Measurements from ENCODE around the gene LYRM9. TPM values are rescaled to one million over a fixed set of nuclear protein-coding genes. Genes with fewer than 3 reads are reported as not detected.

The LYRM9 gene
- total and polyA plus RNA-seq, 10 of the 15 experiments (the other 5 are each of a cell fraction or from before 2014, with no cell fraction given): 1.8 to 8.3 (median 4.6) TPM

DNA sequence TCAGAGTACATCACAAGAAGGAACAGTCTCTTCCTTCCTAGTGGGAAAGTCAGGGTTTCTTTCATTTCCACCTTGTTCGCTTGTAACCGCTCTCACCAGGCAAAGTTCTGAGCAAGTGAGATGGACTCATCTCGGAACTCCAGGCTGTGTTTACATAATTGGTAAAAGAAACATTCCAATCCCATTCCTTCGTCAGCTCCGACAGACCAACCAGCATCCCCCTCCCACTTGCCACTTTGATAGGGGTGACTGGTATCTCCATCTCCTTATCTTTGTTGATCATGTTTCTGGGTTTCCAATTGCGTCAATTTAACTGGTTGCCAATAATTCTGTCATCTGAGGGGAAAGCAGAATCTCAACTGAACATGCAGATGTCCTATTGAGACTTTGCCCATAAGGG, 36.8 kb upstream of the LYRM9 start (continued):
- TF ChIP-seq EZH2 (IDR thresholded peaks at IDR 0.05; ENCODE audit: borderline replicate concordance, control insufficient read depth, low read depth, low read length): no peak
- no peak for TF ChIP-seq MEF2B (IDR thresholded peaks at IDR 0.05; ENCODE audit: partially characterized antibody, poor library complexity, severe bottlenecking)
- TF ChIP-seq RCOR1 (conservative IDR thresholded peaks at IDR 0.05; ENCODE audit: low read depth, low read length): no peak

DNA sequence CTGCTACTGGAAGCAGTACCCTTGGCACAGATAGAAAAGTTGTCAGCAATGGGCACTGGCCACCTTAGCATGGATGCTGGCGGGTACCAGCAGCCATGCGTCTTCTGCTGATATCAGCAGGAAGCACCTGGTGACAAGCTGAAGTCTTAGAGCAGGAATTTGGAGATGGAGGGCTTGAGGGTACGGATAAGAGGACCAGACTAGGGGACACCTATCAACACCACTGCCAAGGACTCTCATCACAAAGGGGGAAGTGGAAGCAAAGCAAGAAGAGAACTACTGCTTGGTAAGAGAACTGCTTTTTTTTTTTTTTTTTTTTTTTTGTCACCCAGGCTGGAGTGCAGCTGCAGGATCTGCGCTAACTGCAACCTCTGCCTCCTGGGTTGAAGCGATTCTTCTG, 35.4 kb upstream of the LYRM9 start:
- in situ Hi-C loops (cut with MboI) (no loop called here), intact Hi-C loops (cut with micrococcal nuclease; ENCODE audit: unreplicated experiment) (no loop called here)
- WGBS (ENCODE audit: insufficient coverage, insufficient replicate concordance, low lambda C conversion rate, missing lambda C conversion rate): 53% methylated on average over 5 of the region's 5 CpGs
- TF ChIP-seq MTA2 (IDR thresholded peaks at IDR 0.05; ENCODE audit: low read depth) (no peak), FOXK2 (IDR thresholded peaks at IDR 0.05) (no peak), TCF3 (IDR thresholded peaks at IDR 0.05; ENCODE audit: borderline replicate concordance, insufficient read depth, low read depth, low read length) (no peak), EGR1 (IDR thresholded peaks at IDR 0.05; ENCODE audit: borderline replicate concordance in 1 of 2, low read depth in 2 of 2, low read length in 2 of 2) (no peak), NR2C1 (IDR thresholded peaks at IDR 0.05) (no peak), MYB (IDR thresholded peaks at IDR 0.05; ENCODE audit: borderline replicate concordance, low read depth, low read length) (no peak), MYC (IDR thresholded peaks at IDR 0.05; ENCODE audit: insufficient read depth, insufficient read length, insufficient replicate concordance, low read length, severe bottlenecking) (no peak), POLR2AphosphoS5 (IDR thresholded peaks at IDR 0.05; ENCODE audit: low read length) (no peak), ZNF622 (IDR thresholded peaks at IDR 0.05) (no peak)
- TF ChIP-seq, protein P1, sequence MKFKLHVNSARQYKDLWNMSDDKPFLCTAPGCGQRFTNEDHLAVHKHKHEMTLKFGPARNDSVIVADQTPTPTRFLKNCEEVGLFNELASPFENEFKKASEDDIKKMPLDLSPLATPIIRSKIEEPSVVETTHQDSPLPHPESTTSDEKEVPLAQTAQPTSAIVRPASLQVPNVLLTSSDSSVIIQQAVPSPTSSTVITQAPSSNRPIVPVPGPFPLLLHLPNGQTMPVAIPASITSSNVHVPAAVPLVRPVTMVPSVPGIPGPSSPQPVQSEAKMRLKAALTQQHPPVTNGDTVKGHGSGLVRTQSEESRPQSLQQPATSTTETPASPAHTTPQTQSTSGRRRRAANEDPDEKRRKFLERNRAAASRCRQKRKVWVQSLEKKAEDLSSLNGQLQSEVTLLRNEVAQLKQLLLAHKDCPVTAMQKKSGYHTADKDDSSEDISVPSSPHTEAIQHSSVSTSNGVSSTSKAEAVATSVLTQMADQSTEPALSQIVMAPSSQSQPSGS (IDR thresholded peaks at IDR 0.05; ENCODE audit: low read length): no peak
- TF ChIP-seq, protein P2, sequence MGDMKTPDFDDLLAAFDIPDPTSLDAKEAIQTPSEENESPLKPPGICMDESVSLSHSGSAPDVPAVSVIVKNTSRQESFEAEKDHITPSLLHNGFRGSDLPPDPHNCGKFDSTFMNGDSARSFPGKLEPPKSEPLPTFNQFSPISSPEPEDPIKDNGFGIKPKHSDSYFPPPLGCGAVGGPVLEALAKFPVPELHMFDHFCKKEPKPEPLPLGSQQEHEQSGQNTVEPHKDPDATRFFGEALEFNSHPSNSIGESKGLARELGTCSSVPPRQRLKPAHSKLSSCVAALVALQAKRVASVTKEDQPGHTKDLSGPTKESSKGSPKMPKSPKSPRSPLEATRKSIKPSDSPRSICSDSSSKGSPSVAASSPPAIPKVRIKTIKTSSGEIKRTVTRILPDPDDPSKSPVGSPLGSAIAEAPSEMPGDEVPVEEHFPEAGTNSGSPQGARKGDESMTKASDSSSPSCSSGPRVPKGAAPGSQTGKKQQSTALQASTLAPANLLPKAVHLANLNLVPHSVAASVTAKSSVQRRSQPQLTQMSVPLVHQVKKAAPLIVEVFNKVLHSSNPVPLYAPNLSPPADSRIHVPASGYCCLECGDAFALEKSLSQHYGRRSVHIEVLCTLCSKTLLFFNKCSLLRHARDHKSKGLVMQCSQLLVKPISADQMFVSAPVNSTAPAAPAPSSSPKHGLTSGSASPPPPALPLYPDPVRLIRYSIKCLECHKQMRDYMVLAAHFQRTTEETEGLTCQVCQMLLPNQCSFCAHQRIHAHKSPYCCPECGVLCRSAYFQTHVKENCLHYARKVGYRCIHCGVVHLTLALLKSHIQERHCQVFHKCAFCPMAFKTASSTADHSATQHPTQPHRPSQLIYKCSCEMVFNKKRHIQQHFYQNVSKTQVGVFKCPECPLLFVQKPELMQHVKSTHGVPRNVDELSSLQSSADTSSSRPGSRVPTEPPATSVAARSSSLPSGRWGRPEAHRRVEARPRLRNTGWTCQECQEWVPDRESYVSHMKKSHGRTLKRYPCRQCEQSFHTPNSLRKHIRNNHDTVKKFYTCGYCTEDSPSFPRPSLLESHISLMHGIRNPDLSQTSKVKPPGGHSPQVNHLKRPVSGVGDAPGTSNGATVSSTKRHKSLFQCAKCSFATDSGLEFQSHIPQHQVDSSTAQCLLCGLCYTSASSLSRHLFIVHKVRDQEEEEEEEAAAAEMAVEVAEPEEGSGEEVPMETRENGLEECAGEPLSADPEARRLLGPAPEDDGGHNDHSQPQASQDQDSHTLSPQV (IDR thresholded peaks at IDR 0.05): no peak
- Histone ChIP-seq H3K9ac (ENCODE audit: control insufficient read depth, insufficient read depth, low read length) (no peak overlapping the region), H2AFZ (ENCODE audit: control insufficient read depth, low read depth, low read length) (no peak overlapping the region), H3K4me2 (ENCODE audit: control insufficient read depth, insufficient read depth) (no peak overlapping the region), H4K20me1 (ENCODE audit: control insufficient read depth, insufficient read depth) (no peaks in the 10 kb centered on the region), H3K9me3 (replicated peaks; ENCODE audit: control insufficient read depth, insufficient read depth, low read length) (no peaks in the 10 kb centered on the region; the same call in 2 of the 3 replicates), H3K36me3 (ENCODE audit: control insufficient read depth in 2 of 2, insufficient read depth in 2 of 2, low read length in 1 of 2) (no peaks in the 10 kb centered on the region), H3K4me1 (ENCODE audit: control insufficient read depth, insufficient read depth, low read length) (no peaks in the 10 kb centered on the region), H3K79me2 (ENCODE audit: control insufficient read depth, insufficient read depth, low read length) (no peaks in the 10 kb centered on the region), H3K4me3 (no peak overlapping the region), H3K27ac (ENCODE audit: control insufficient read depth, insufficient read depth) (no peak overlapping the region), H3K27me3 (replicated peaks in 1 of 2; ENCODE audit: control insufficient read depth in 2 of 2, insufficient read depth in 2 of 2, low read length in 1 of 2) (peaks cover 0 to 3% of the 10 kb centered on the region in 2 experiments; a peak in 1 of 4 replicates)
- POLR2A ChIA-PET: interaction anchor here (0.6 kb wide), 2 partner anchors 36 to 109 kb away, joined by 3 to 4 read pairs; no protein-coding TSS in a partner anchor
- no TSS peak for BruUV-seq (replicated peaks)
- FAIRE-seq (no peak), DNase-seq (ENCODE audit: low read depth, low spot score) (no peak), ATAC-seq (no peak)
- CTCF ChIA-PET: interaction anchor here (1.0 to 1.1 kb wide), 2 partner anchors 35 to 307 kb away, joined by 3 to 4 read pairs; no protein-coding TSS in a partner anchor
- SMC1A ChIA-PET (ENCODE audit: uncharacterized antibody, unreplicated experiment): interaction anchor here (0.9 kb wide), 1 partner anchor 12 kb away, joined by 5 read pairs; no protein-coding TSS in a partner anchor
- RAD21 ChIA-PET (ENCODE audit: unreplicated experiment): no interaction called here

Measured in GM12878 (cell line).